Trophoblast cell (in vitro differentiated cells and primary cell): ENCODE results near the gene MBNL2.

ENCODE experiments used
- DNase-seq, 2 donors: peaks; one replicate each; pipeline ENCODE4 v3.0.0-alpha.2; 2016
- H2AFZ ChIP-seq: 2 replicates; pipeline ENCODE4 v1.6.1; 2013; ENCODE audit warnings: low read length, moderate library complexity, mild to moderate bottlenecking; ENCODE audit not compliant: insufficient read depth, poor library complexity
- H2AK5ac ChIP-seq: 2 replicates; pipeline ENCODE4 v1.6.1; 2013; ENCODE audit warnings: mild to moderate bottlenecking, low read length
- H2BK120ac ChIP-seq: 2 replicates; pipeline ENCODE4 v1.6.1; 2013; ENCODE audit warnings: low read length, mild to moderate bottlenecking, moderate library complexity; ENCODE audit not compliant: insufficient read depth, poor library complexity
- H2BK12ac ChIP-seq: 2 replicates; pipeline ENCODE4 v1.6.1; 2013; ENCODE audit warnings: mild to moderate bottlenecking, low read length, moderate library complexity
- H2BK5ac ChIP-seq: 2 replicates; pipeline ENCODE4 v1.6.1; 2013; ENCODE audit warnings: low read length, low read depth, moderate library complexity, mild to moderate bottlenecking; ENCODE audit not compliant: poor library complexity
- H3K14ac ChIP-seq: 2 replicates; pipeline ENCODE4 v1.6.1; 2013; ENCODE audit warnings: mild to moderate bottlenecking, low read length
- H3K18ac ChIP-seq: 2 replicates; pipeline ENCODE4 v1.6.1; 2013; ENCODE audit warnings: mild to moderate bottlenecking, low read length
- H3K23ac ChIP-seq: 2 replicates; pipeline ENCODE4 v1.6.1; 2013; ENCODE audit warnings: low read length
- H3K27ac ChIP-seq: 2 replicates; pipeline ENCODE4 v1.5.1; 2013; ENCODE audit warnings: low read depth, mild to moderate bottlenecking, inconsistent platforms, low read length, moderate library complexity
- H3K27me3 ChIP-seq: 2 replicates; pipeline ENCODE4 v1.6.1; 2013; ENCODE audit warnings: inconsistent platforms, mild to moderate bottlenecking, low read length, moderate library complexity; ENCODE audit not compliant: insufficient read depth
- H3K36me3 ChIP-seq, 2 experiments: 1 replicate in 1 of 2; 2 replicates in 1 of 2; pipeline ENCODE4 v1.6.1; 2013; ENCODE audit warnings: low read length in 2 of 2, mild to moderate bottlenecking in 2 of 2, moderate library complexity in 1 of 2; ENCODE audit not compliant: insufficient read depth in 2 of 2, control insufficient read depth in 1 of 2
- H3K4ac ChIP-seq: 2 replicates; pipeline ENCODE4 v1.6.1; 2013; ENCODE audit warnings: low read depth, mild to moderate bottlenecking, low read length, moderate library complexity
- H3K4me1 ChIP-seq, 2 experiments: 1 replicate in 1 of 2; 2 replicates in 1 of 2; pipeline ENCODE4 v1.6.1; 2013; ENCODE audit warnings: low read length in 2 of 2, mild to moderate bottlenecking in 2 of 2, moderate library complexity in 1 of 2; ENCODE audit not compliant: insufficient read depth in 2 of 2, control insufficient read depth in 1 of 2
- H3K4me2 ChIP-seq: 2 replicates; pipeline ENCODE4 v1.6.1; 2013; ENCODE audit warnings: inconsistent platforms, mild to moderate bottlenecking, low read length, moderate library complexity
- H3K4me3 ChIP-seq: 2 replicates; pipeline ENCODE4 v1.5.1; 2013; ENCODE audit warnings: mild to moderate bottlenecking, low read depth, low read length, inconsistent platforms
- H3K79me1 ChIP-seq: one replicate; pipeline ENCODE4 v1.6.1; 2013; ENCODE audit warnings: low read length
- H3K79me2 ChIP-seq: 2 replicates; pipeline ENCODE4 v1.6.1; 2013; ENCODE audit warnings: low read length, mild to moderate bottlenecking; ENCODE audit not compliant: control insufficient read depth, insufficient read depth, poor library complexity
- H3K9ac ChIP-seq: 2 replicates; pipeline ENCODE4 v1.6.1; 2013; ENCODE audit warnings: mild to moderate bottlenecking, low read length
- H3K9me3 ChIP-seq: 2 replicates; pipeline ENCODE4 v1.6.1; 2013; ENCODE audit warnings: low read depth, mild to moderate bottlenecking, control low read depth, inconsistent platforms, low read length; ENCODE audit not compliant: insufficient read depth
- H4K12ac ChIP-seq: 2 replicates; pipeline ENCODE4 v1.6.1; 2013; ENCODE audit warnings: low read depth, mild to moderate bottlenecking, low read length, moderate library complexity
- H4K8ac ChIP-seq: 2 replicates; pipeline ENCODE4 v1.6.1; 2013; ENCODE audit warnings: low read depth, mild to moderate bottlenecking, low read length, moderate library complexity
- H4K91ac ChIP-seq: one replicate; pipeline ENCODE4 v1.6.1; 2013; ENCODE audit warnings: low read depth, mild to moderate bottlenecking, low read length, moderate library complexity
- WGBS: extraction: QIAGEN DNeasy Blood & Tissue Kit; methylation state at CpG from one replicate; pipeline ENCODE4 v1.1.7; 2013; ENCODE audit warnings: missing lambda C conversion rate; ENCODE audit not compliant: insufficient read length, insufficient coverage; ENCODE audit errors: extremely low coverage; 5-methylcytosine and 5-hydroxymethylcytosine counted together

Gene MBNL2

DNA sequence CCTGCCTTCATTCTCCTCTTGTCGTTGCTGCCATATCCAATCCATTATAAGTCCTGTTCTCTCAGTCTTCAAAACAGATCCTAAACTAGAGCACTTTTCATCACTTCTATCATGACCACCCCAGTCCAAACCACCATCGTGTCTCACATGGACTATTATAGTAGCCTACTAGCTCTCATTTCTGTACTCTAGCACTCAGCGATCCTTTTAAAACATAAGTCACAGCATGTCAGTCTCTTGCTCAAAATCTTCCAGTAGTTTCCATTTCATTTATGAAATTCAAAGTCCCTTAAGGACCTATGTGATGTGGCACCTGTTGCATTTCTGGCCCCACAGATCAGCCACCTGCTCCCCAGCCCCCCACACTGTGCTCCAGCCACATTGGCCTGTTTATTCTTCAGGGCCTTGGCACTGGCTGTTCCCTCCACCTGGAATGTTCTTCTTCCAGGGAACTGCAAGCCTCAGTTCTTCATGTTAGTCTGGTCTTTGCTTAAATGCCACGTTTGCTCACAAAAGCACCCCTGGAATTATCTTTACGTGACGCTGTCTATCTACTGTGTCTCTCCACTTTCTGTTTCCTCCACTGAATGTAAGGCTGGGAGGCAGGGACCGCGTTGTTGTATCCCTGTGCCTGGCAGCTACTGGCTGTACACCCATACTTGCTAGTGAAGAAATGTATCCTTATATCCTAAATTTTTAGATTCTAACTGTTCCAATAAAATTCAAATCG lies 64.3 kb downstream of the MBNL2 start:
- Histone ChIP-seq H2BK12ac (no peak overlapping the region), H3K18ac (no peak overlapping the region), H3K4me2 (no peak overlapping the region), H3K27ac (no peak overlapping the region), H3K23ac (no peak overlapping the region), H2AFZ (no peak overlapping the region), H3K9ac (no peak overlapping the region), H3K14ac (no peak overlapping the region), H4K12ac (no peak overlapping the region), H3K9me3 (no peaks in the 10 kb centered on the region), H3K79me2 (peaks cover 2% of the 10 kb centered on the region), H3K36me3 (peaks cover 4 to 12% of the 10 kb centered on the region in 2 experiments), H3K4me1 (no peaks in the 10 kb centered on the region), H2BK120ac (no peak overlapping the region), H4K91ac (no peak overlapping the region), H4K8ac (no peak overlapping the region), H3K79me1 (no peaks in the 10 kb centered on the region), H3K27me3 (no peaks in the 10 kb centered on the region), H3K4ac (peak overlapping the region; percentile 28), H2BK5ac (no peak overlapping the region), H2AK5ac (no peak overlapping the region), H3K4me3 (no peak overlapping the region)
- no peak for DNase-seq
- no CpG with 5 or more reads among the region's 9 CpGs for WGBS

DNA sequence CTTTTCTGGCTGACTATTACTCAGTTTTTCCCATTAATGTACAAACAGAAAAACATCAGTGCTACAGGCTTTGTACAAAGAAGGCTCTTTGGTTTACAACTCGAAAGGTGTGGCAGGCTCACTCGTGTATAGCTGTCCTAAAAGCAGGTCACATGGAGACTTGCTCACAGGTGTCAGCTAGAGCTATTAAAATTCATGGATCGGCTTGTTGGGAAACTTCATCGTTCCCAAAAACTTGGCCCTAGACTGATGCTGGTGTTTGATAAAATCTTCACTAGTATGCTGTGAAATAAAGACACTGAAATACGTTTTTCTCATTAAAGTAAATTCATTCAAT lies 64.9 kb downstream of the MBNL2 start:
- Histone ChIP-seq H3K23ac (no peak overlapping the region), H3K79me2 (peaks cover 2% of the 10 kb centered on the region), H3K4me3 (no peak overlapping the region), H3K18ac (no peak overlapping the region), H3K14ac (no peak overlapping the region), H4K91ac (no peak overlapping the region), H4K12ac (no peak overlapping the region), H2BK12ac (no peak overlapping the region), H3K27ac (no peak overlapping the region), H3K79me1 (no peaks in the 10 kb centered on the region), H3K9me3 (no peaks in the 10 kb centered on the region), H3K27me3 (no peaks in the 10 kb centered on the region), H3K4me1 (no peaks in the 10 kb centered on the region), H3K36me3 (peaks cover 4 to 11% of the 10 kb centered on the region in 2 experiments), H3K9ac (no peak overlapping the region), H3K4ac (no peak overlapping the region), H2BK5ac (no peak overlapping the region), H3K4me2 (no peak overlapping the region), H4K8ac (no peak overlapping the region), H2BK120ac (no peak overlapping the region), H2AK5ac (no peak overlapping the region), H2AFZ (no peak overlapping the region)
- WGBS: no CpG with 5 or more reads among the region's 5 CpGs
- no peak for DNase-seq

DNA sequence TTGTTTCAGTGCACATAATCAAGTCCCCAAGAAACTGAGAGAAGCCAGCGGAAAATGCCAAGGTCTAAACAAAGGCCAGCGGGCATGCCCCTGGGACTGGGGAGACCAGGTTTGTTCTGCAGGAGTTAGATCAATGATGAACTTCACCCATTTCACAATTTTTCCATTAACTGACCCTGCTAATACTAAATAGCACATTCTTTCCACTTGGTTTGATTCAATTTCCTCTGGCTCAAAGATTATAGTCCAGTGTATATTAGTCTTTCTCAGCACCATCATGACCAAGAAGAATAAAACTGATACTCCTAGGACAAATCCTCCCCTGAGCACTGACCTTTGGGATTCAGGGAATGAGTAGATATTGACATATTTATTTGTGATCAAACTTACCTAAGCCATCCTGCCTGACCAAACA lies 66.4 kb downstream of the MBNL2 start:
- Histone ChIP-seq H3K23ac (no peak overlapping the region), H3K27ac (no peak overlapping the region), H4K91ac (no peak overlapping the region), H2AK5ac (no peak overlapping the region), H3K79me1 (no peaks in the 10 kb centered on the region), H2BK12ac (no peak overlapping the region), H3K9me3 (no peaks in the 10 kb centered on the region), H3K4ac (no peak overlapping the region), H4K12ac (no peak overlapping the region), H3K4me1 (no peaks in the 10 kb centered on the region), H3K18ac (no peak overlapping the region), H3K4me2 (no peak overlapping the region), H2BK120ac (no peak overlapping the region), H3K4me3 (no peak overlapping the region), H3K27me3 (no peaks in the 10 kb centered on the region), H3K79me2 (no peaks in the 10 kb centered on the region), H3K36me3 (peaks cover 2 to 6% of the 10 kb centered on the region in 2 experiments), H3K9ac (no peak overlapping the region), H2AFZ (no peak overlapping the region), H2BK5ac (no peak overlapping the region), H3K14ac (no peak overlapping the region), H4K8ac (no peak overlapping the region)
- no peak for DNase-seq
- WGBS: no CpG with 5 or more reads among the region's 2 CpGs

DNA sequence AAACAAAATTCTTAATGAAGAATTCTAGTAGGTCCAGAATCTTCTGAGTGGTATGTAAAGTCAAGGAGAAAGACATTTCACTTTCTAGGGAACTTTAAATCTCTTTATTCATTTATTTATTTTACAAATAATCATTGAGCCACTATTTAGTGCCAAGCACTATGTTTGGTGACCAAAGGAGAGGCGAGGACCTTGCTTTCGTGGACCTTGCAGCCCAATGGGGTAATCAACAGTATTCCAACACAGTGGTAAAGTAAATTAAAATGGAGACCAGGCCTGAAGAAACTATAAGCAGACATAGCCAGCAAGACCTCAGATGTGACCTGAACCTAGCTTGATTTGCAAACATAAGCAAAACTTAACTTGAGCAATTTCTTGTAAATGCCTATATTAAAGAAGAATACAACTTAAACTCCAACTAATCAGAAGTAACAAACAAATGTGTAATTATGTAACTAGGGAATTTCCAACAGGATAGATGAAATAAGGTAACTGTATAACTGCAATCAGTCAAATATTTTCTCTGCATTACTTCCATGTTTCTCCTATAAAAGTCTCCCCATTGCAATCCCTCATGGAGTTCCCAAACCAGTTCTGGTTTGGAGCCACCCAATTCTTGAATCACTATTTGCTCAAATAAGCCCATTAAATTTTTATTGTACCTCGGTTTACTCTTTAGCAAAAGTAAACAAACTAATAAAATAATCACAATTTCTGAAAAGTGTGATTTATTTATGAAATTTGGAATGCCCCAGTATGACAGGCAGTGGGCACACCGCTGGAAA lies 67.6 kb downstream of the MBNL2 start:
- Histone ChIP-seq H3K79me1 (no peaks in the 10 kb centered on the region), H3K18ac (no peak overlapping the region), H2AFZ (no peak overlapping the region)

More for the DNA sequence above, 67.6 kb downstream of the MBNL2 start:
- Histone ChIP-seq H3K4ac (no peak overlapping the region), H3K4me3 (no peak overlapping the region), H3K27ac (no peak overlapping the region), H4K12ac (no peak overlapping the region), H2BK5ac (no peak overlapping the region), H2BK12ac (no peak overlapping the region), H3K79me2 (no peaks in the 10 kb centered on the region), H3K27me3 (no peaks in the 10 kb centered on the region), H3K14ac (no peak overlapping the region), H3K4me2 (no peak overlapping the region), H3K36me3 (peaks cover 2% of the 10 kb centered on the region in 2 experiments), H4K8ac (no peak overlapping the region), H2AK5ac (no peak overlapping the region), H3K4me1 (no peaks in the 10 kb centered on the region), H4K91ac (no peak overlapping the region), H3K9ac (no peak overlapping the region), H2BK120ac (no peak overlapping the region), H3K23ac (no peak overlapping the region), H3K9me3 (no peaks in the 10 kb centered on the region)
- DNase-seq: no peak
- WGBS: no CpG with 5 or more reads among the region's 4 CpGs
